ENCODE measurements around the gene MGME1.

Gene MGME1

DNA sequence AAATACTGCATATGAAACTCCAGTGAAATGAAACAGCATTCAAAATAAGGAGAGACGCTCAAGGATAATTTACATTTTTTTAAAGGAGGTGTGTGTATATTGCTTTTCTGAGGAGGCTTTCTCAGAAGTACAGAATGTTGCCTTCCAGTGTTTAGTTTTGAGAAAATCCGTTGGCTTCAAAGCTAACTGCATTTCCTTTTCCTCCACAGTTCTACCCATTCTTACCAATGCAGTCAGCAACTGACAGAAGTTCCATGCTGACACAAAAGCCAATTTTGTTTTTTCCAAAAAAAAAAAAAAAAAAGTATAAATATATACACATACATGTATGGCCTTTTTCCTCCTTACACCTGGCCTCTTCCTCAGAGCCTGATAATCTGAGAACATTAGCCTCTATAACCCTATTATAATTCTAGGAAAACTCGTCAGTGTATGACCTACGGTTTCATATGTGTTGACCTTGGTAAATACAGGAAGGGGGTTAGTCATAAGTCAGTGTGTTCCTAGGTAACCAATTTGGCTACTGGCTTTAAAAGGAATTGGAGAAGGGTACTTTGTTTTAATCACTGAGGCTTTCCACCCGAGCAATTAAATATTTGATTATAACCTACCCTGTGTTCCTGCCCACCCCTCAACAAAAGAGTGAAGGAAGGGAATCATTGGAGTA is 24.2 kb downstream of the MGME1 start:
- DNase-seq (ENCODE audit: low spot score), result peak; percentile 38

DNA sequence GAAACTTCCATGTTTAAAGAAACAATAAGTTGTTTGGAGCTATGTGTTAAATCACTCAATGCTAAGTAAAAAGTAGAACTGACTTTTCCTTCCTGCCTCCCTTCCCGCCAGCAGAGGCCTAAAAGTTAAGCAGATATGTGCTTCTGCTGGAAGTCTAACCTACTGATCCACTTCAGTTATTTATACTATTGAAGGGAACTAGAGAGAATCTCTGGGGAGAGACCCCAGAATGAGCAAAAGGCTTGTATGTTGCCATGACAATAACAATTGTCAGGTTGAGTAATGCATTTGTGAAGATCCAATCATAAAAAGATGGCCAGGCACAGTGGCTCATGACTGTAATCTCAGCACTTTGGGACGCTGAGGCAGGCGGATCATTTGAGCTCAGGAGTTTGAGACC is 24.7 kb downstream of the MGME1 start:
- no peak for DNase-seq (ENCODE audit: low spot score)

DNA sequence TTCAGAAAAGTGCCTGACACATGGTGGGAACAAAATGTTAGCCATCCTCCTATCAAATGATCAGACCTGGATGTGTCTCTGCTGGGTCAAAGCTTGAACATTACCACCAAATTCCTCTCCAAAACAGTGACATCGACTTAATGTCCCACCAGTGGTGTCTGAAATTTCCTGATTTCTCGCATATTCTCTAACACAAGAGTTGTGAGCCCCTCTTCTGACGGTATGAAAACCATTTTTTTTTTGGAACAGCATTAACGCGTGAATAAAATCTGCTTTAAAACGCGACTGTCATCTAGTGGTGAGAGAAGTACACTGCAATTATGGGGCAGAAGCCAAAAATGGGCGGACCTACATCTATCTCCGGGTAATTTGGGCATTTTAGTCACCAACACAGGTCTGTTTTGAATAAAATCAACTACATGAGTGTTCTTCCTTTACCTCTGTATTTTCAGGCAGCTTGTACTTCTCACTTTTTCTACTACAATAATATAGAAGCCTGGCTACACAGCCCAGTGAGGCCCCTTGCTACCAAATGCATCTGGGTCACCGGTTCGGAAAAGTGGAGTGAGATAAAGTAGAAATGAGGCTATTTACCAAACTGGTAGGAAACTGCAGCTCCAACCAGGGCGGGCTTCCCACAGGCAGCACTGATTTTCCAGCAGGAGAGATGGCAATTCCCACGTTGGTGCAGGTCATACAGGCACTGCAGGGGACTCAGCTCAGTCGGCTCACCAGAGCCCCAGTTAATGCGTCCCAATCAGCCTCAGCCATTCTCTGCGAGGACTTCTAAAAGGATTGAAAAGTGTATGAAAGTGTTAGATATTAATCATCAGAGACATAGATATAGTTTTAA is 27.4 kb downstream of the MGME1 start:
- DNase-seq (ENCODE audit: low spot score), result peak; percentile 70

DNA sequence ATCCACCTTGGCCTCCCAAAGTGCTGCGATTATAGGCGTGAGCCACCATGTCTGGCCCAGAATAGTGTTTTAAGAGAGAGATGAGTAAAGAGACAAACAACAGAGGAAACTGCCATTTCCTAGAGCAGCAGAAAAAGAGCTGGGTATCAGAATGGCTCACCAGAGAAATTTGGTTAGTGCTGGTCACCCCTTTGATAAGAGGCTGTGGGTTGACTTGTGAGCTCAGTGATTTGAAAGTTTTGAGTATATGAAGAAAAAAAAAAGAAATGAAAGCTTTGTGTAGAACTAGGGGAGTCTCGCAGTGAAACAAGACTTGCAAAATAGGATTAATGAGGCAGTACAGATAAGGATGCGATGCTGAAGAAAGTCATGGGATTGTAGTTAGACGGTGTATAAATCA is 29.6 kb downstream of the MGME1 start:
- DNase-seq (ENCODE audit: low spot score), result no peak

- DNase-seq (ENCODE audit: low spot score), result no peak
These were observed 30.7 kb downstream of the MGME1 start for GRCh38 chr20:17999566-17999965.

- DNase-seq (ENCODE audit: low spot score), result no peak
These were observed 32.5 kb downstream of the MGME1 start for GRCh38 chr20:18001131-18001921.

DNA sequence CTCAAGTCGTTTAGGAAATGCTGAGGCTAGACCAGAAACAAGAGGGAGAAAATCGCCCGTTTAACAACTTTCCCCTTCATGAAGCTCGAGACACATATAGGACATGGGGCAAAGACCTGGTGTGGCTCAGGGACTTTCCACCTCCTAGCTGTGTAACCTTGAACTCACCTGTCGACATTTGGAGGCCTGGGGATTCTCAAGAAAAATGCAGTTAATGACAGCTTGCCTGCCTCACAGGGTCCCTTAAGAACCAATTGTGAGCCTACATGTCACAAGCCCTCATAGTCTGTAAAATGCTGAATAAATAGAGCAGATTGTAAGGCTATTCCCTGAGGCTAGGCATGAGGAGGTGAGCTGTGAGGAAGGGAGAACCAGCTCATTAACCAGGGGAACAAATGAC is 35.1 kb downstream of the MGME1 start:
- no peak for DNase-seq (ENCODE audit: low spot score)

- no peak for DNase-seq (ENCODE audit: low spot score)
These were observed 35.7 kb downstream of the MGME1 start for GRCh38 chr20:18004384-18005031.

- DNase-seq (ENCODE audit: low spot score), result no peak
These were observed 36.6 kb downstream of the MGME1 start for GRCh38 chr20:18005170-18005989.

- no peak for DNase-seq (ENCODE audit: low spot score)
These were observed 37.2 kb downstream of the MGME1 start for GRCh38 chr20:18005990-18006364.

GRCh38 chr20:18006684-18007083 is 37.9 kb downstream of the MGME1 start:
- DNase-seq (ENCODE audit: low spot score), result no peak

DNA sequence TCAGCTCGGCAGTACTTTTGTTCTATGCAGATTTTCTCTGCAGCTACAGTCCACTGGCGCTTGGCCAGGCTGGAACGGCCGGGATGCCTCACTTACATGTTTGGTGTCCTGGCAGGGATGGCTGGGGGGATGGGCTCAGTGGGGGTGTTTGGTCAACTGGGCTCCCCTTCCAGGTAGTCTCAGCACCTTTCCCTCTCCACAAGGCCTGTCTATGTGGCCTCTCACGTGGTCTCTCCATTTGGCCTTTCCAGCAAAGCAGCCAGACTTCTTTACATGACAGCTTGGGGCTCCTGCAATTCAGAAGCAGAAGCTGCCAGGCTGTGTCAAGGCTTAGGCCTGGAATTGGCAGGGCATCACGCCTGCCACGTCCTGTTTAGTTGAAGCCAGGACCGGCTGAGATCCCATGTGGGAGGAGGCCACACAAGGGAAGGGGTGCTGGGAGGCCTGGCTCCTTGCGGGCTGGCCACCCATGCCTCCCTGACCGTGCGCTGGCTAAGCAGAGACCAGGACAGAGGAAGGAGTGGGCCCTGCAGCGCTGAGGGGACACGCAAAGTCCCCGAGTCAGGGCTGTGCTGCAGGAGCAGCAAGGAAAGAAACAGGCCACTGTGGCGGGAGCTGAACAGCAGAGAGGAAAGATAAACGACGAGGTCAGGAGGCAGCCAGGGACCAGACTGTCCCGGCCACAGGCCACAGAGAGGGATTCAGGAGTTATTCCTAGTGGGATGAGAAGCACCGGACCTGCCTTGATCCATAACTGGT is 38.9 kb downstream of the MGME1 start:
- DNase-seq (ENCODE audit: low spot score), result no peak

- DNase-seq (ENCODE audit: low spot score), result no peak
These were observed 40.3 kb downstream of the MGME1 start for GRCh38 chr20:18009116-18009515.

- DNase-seq (ENCODE audit: low spot score), result no peak
These were observed 42.7 kb downstream of the MGME1 start for GRCh38 chr20:18011482-18011881.

DNA sequence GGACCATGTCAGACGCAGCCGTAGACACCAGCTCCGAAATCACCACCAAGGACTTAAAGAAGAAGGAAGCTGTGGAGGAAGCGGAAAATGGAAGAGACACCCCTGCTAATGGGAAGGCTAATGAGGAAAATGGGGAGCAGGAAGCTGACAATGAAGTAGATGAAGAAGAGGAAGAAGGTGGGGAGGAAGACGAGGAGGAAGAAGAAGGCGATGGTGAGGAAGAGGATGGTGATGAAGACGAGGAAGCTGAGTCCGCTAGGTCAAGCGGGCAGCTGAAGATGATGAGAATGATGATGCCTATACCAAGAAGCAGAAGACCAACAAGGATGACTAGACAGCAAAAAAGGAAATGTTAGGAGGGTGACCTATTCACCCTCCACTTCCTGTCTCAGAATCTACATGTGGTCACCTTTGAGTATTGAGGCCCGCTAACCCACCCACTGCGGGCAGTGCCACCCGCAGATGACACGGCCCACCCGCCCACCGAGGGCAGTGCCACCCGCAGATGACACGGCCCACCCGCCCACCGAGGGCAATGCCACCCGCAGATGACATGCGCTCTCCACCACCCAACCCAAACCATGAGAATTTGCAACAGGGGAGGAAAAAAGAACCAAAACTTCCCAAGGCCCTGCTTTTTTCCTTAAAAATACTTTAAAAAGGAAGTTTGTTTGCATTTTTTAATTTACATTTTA is 43.3 kb downstream of the MGME1 start:
- DNase-seq (ENCODE audit: low spot score), result no peak

DNA sequence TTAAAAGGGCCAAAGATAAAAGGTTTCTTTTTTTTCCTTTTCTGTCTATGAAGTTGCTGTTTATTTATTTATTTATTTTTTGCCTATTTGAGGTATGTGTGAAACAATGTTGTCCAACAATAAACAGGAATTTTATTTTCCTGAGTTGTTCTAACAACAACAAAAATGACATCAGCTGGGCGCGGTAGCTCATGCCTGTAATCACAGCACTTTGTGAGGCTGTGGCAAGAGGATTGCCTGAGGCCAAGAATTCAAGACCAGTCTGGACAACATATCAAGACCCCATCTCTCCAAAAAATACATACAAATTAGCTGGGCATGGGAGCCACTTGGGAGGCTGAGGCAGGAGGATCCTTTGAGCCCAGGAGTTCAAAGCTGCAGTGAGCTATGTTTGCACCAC is 44.1 kb downstream of the MGME1 start:
- no peak for DNase-seq (ENCODE audit: low spot score)

DNA sequence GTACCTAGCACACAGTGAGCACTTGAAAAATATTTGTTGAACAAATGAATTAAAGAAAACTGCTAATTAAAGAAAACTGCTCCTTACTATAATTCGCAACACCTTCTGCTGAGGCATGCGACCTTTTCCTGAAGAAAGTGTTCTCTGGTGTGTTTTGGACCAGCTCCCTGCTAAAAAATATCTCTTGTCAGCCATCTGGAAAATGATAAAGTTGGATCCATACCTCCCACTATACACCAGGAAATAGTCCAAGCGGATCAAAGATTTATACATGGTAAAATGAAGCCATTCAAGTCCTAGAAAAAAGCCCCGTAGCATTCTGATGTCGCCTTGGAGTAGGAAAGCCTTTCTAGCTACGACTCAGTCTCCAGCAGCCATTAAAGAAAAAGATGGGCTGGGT is 45.6 kb downstream of the MGME1 start:
- DNase-seq (ENCODE audit: low spot score), result no peak

DNA sequence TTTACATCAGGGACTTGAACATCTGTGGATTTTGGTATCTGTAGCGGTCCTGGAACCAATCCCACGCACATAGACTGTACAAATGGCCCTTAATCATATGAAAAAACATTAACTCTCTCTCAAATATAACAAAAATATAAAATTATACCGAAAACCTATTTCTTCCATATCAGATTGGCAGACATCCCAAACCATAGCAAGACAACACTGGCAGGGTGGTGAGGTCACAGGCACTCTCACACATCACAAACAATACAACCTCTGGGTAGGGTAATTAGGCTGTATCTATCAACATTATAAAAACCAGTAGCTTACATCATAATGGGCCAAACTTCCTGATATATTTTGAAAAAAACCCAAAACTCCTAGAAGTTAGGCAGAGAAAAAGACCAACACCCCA is 48.0 kb downstream of the MGME1 start:
- no peak for DNase-seq (ENCODE audit: low spot score)

DNA sequence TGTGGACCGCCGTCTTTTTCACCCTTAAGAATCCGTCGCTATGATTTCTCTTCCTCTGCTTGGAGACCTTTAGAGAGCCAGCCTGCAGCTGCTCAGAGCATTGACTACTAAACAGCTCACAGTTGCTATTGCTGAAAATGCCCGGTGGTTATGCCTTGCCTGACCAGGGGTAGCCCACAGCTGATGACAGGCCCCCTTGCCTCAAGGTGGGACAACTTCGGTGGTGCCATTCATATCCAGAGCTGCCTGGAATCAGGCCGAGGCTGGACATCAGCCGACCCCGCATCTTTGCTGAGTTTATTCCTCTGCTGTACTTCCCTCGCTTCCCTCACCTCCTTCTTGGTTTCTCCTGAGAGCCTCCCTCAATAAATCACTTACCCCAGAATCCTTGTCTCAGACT is 49.3 kb downstream of the MGME1 start:
- no peak for DNase-seq (ENCODE audit: low spot score)

DNA sequence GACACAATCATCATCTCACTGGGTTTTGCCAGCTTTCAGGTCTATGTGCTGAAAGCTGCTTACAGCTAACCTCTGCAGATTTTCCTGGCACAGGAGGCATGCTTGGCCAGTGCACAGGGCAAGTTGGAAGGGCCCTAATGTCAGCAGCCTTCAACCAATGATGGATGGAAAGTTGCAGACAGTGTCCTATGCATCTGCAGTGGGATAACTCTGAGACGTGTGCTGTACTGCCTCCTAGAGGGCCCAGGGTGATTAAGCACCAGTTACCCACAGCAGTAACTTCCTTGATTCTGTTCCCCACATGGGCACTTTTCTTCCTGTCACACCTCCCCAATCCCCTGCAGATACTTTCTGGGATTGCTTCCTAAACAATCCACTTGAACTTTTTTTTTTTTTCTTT is 50.2 kb downstream of the MGME1 start:
- peak; percentile 17 for DNase-seq (ENCODE audit: low spot score)
